GM18907 (cell line): ENCODE results near the gene NR3C1.
"Not testable (repeated sequence)": the region's sequence is repeated elsewhere in the genome, so short reads cannot be mapped to it uniquely, and the experiment has no call there.

ENCODE experiments used
- ATAC-seq: cut with Tn5 transposase; IDR thresholded peaks from one replicate; pipeline ENCODE4 v1.9.1; 2021; ENCODE audit warnings: mild to moderate bottlenecking, moderate library complexity; ENCODE audit not compliant: unreplicated experiment

NR3C1 gene

DNA sequence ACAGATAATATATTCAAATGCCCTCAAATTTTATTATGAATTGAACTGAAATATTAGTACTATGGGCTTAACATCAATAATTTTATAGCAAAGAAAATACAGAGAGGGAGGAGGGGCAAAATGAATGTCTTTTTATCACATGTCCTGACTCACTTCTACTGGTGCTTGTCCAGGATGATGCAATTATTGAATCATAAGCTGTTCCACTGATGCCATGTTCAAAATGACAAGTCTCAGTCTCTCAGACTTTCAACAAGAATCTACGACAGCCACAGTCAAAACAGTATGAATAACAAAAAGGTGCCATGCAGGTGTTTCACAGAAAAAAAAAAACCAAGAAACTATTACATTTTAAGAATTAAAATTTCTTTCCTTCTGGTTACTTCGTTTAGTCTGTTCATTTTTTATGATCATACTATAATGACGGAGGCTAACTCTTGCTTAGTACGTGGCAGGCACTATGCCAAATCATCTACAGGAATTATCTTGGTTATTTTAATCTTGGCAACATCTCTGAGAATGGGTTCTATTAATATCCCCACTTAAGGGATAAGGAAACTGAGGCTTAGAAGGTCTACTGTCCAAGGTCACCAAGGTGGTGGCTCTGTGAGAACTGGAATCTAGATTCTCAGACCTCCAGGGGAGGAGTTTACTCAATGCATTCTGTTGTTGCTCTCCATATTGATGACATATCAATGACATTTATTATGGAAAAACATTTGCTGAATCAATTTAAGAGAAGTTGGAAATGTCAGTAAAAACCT lies 61.5 kb downstream of the NR3C1 start:
- ATAC-seq, result no peak

DNA sequence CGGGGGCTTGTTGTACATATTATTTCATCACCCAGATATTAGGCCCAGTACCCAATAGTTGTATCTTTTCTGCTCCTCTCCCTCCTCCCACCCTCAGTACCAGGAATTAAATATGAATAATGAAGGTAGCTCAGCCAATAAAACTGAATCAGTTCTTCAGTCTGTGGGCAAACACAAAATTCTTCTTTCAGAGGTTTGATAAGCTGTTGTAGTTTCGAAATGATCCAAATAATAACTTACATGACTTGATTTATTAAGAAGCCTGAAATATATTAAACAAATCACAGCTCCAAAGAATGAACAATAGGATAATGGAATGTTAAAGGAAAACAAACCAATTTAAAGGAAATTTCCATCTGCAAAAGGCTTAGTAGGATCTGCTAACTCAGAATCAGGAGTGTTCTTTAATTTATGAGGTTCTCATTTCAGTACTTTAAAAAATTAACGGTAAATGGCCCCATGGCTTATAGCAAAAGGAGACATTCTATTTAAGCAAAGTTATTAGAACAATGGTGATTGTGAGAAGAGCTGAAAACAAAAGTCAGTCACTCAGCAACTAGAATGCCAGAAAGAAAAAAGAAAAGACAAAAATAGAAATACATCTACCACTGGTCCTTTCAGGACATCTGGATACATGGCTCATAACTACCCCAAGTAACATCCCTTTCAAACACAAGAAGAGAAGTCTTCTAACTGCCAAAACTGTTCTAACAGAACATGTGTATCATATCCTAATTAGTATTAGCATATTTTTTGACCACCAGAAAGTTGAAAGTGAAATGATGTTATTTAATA lies 62.4 kb downstream of the NR3C1 start:
- no peak for ATAC-seq

DNA sequence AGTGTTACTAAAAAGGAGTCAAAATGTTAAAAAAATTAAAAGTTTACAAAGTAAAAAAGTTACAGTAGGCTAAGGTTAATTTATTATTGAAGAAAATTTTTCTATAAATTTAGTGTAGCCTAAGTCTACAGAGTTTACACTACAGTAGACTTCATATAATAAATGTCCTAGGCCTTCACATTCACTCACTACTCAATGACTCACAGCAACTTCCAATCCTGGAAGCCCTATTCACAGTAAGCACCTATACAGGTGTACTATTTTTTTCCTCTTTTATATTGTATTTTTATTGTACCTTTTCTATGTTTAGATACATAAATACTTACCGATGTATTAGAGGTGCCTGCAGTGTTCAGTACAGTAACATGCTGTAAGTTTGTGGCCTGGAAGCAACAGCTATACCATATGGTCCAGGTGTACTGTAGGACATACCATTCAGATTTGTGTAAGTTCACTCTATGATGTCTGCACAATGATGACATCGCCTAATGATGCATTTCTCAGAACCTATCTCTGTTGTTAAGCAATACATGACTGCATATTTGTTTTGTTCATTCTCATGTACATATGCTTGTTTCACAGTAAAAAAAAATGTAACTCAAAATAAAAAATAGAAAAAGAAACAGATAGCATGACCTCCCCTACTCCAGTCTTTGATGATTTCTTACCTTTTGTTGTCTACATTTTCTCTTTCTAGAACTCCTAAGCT lies 64.7 kb downstream of the NR3C1 start:
- no peak for ATAC-seq

DNA sequence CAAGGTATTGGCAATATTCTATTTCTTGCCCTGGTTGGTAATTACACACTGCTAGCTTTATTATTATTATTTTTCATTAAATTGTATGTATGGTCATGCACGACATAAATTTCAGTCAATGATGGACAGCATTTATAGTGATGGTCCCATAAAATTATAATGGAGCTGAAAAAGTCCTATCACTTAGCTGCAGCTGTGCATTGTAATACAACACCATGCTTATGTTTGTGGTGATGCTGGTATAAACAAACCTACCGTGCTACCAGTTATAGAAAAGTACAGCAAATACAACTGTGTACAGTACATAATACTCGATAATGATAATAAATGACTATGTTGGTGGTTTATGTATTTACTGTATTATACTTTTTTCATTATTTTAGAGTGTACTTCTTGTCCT lies 65.5 kb downstream of the NR3C1 start:
- ATAC-seq, result no peak

DNA sequence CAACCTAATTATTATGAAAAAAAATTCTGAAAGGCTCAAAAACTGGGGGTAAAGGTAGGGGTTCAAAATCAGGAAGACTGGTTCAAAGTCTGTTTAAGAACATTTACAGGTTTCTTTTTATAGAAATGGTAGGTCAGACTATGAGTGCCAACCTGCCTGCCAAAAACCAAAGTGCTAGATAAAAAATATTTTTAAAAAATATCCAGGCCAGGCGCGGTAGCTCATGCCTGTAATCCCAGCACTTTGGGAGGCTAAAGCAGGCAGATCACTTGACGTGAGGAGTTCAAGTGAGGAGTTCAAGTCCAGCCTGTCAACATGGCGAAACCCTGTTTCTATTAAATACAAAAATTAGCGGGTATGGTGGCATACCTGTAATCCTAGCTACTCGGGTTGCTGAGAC lies 67.0 kb downstream of the NR3C1 start:
- ATAC-seq, result no peak

DNA sequence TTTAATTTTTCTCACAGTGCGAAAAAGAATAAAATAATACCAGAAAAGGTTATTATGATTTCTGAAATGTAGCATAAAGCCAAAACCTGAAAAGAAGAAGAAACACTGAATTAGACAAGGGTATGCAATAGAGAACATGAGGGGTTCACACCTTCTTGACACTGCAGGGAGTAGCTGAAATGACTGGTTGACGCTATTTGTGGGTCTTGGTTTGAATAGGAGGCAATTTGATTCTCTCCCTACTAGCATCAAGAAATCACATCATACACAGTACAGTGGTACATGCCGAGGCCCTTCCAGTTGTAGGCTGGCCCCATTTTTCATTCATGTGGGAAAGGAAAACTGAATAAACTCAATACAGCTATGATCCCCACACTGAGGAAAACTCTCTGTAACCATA lies 68.6 kb downstream of the NR3C1 start:
- no peak for ATAC-seq

DNA sequence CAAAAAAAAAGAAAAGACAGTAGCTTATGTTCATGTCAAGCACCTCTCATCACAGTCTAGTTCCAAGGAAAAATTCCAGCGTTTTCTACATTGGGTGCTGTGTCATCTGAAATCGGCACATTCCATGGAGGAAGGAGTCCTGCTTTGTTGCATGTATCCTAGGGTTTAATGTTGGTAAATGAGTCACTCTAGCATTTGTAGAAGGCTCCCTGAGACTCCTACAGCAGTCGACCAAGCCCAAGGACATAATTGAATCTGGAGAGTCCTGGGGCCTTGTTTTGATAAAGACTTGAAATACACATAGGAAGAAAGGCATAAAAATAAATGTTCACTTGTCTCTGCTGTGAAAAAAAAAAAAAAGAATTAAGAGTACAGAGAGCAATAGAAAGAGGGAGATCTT lies 69.1 kb downstream of the NR3C1 start:
- not testable (repeated sequence) for ATAC-seq

DNA sequence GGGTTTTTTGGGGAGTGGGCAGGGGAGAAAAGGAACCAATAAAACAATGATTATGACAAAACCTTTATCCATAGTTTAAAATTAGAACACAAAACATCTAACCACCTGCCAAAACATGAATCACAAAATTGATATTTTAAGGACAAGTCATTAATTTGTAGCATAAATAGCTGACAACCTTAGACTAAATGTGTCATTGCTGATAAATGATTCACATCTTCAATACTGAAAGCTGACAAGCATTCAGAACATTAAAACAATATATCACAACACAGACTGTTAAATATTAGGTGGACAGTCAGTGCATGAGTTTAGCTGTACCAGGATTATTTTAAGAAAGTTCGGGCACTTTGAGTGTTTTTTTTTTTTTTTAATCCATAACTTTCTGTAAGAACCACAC lies 71.5 kb downstream of the NR3C1 start:
- no peak for ATAC-seq

DNA sequence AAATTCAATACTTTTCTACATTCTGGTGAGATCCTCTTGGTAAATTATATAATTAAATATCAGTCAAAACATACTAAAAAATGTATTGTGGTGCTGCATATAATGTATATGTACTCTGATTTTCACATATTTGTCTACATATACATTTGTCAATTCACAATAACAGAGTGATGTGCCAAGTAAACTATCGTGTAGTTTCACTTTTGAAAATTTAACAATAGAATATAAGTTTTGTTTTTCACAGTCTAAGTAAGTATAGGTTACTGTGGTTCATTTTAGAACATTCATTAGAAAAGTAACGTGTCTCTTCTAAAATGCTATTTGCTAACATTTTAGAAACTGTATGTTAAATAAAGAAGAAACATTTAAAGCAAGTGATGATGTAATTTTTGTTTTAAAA lies 73.6 kb downstream of the NR3C1 start:
- ATAC-seq, result no peak

DNA sequence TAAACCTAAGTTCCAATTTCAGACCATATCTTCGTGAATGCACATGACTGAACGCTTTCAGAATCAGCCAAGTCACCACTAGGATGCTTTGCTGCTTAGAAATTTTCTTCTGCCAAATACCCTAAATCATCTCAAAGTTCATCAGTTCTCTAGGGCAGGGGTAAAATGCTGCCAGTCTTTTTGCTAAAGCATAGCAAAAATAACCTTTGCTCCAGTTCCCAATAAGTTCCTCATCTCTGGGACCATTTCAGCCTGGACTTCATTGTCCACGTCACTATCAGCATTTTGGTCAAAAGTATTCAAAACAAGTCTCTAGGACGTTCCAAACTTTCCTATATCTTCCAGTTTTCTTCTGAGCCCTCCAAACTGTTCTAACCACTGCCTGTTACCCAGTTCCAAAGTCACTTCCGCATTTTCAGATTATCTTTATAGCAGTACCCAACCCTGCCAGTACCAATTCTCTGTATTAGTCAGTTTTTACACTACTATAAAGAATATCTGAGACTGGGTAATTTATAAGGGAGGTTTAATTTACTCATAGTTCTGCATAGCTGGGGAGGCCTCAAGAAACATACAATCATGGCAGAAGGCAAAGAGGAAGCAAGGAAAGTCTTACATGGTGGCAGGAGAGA lies 74.8 kb downstream of the NR3C1 start:
- no peak for ATAC-seq

DNA sequence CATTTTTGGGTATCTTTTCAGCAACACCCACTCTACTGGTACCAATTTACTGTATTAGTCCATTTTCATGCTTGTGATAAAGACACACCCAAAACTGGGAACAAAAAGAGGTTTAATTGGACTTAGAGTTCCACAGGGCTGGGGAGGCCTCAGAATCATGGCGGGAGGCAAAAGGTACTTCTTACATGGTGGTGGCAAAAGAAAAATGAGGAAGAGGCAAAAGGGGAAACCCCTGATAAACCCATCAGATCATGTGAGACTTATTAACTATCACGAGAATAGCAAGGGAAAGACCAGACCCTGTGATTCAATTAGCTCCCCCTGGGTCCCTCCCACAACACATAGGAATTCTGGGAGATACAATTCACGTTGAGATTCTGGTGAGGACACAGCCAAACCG lies 78.4 kb downstream of the NR3C1 start:
- not testable (repeated sequence) for ATAC-seq

DNA sequence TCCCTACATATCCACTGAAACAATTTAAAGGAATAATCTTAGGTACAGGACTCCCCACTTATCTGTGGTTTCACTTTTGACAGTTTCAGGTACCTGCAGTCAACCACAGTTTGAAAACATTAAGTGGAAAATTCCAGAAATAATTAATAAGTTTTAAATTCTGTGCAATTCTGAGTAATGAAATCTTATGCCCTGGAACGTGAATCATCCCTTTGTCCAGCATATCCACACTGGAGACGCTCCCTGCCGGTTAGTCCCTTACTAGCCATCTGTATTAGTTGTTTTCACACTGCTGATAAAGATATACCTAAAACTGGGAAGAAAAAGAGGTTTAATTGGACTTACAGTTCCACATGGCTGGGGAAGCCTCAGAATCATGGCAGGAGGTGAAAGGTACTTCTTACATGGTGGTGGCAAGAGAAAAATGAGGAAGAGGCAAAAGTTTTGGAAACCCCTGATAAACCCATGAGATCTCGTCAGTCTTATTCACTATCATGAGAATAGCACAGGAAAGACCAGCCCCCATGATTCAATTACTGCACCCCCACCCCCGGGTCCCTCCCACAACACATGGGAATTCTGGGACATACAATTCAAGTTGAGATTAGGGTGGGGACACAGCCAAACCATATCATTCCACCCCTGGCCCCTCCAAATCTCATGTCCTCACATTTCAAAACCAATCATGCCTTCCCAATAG lies 80.4 kb downstream of the NR3C1 start:
- not testable (repeated sequence) for ATAC-seq

DNA sequence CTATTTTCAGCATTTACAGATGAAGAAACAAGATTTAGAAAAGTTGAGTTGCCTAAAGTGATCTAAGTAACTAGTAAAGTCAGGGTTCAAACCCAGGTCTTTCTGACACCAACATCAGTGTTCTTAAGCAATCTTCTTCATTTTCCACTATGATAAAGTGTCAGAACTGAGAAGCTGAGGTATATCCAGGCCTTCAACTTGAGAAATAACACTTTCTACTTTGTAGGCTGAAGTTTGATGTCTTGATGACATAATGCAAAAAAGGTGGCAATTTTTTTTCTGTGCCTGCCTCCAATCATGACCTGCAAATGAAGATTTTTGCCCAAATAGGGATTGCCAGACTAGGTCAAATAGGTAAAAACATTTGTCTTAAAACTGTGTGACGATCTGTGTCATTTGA lies 81.3 kb downstream of the NR3C1 start:
- ATAC-seq, result no peak

DNA sequence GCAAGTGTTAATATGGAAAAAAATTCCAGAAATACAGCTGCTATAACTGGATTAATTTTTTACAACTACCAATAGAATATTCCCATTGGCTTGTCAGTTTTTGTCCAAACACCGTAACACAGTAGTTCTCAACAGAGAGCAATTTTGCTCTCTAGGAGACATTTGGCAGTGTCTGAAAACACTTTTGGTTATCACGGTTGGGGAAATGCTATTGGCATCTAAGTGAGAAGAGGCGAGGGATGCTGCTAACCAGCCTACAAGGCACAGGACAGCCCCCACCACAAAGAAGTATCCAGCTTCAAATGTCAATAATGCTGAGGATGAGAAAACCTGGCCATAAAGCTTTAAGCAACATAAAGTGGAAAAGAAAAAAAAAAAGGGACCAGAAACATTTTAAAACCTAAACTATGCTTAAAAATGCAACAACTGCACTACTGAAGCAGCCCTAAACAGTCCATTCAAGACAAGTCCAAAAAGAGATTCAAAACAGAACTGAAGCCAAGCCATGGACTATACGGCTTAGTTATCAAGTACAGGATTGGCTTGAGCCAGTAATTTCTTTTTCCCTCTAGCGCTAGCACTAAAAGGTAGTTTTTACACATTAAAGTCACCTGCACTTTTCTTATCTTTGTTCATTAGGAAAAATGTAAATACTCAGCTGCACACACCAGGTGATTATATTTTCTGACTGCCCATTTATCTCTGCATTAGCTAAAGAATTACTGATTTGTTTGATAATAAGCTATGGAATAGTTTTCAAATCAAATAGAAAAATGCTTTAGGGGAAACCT lies 83.9 kb downstream of the NR3C1 start:
- no peak for ATAC-seq

DNA sequence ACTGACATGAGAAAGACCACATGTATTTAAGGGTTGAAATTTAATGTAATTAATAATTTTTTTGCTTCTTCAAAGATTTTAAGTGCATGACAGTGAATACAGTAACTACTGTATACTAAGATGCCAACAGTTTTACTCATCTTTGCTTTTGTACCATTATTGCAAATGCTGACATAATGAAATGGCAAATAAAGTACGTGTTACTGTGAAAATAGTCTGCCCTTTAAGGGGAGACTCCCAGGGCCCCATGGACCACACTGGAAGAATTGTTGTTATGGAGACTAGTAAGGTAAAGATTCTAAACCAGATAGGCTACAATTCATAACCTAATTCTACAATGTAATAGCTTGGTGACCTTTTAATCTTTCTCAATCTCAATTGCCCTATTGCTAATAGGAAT lies 84.7 kb downstream of the NR3C1 start:
- ATAC-seq, result no peak

DNA sequence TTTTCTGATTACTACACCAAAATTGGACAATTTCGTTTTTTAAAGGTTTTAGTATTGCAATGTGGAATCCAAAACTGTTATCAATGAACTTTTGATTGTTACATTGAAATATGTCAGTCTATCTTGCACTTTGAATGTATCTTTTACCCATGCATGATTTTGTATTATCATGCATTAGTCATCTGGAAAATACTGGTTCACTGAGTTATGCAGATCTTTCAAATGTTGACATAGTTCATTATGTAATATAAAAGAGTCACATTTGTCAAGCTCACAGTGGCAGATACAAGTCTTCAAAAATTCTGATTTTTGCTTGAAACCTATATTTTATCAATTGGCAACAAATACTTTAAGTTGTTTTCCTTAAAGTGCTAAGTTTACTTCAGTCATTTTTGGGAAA lies 85.2 kb downstream of the NR3C1 start:
- no peak for ATAC-seq

DNA sequence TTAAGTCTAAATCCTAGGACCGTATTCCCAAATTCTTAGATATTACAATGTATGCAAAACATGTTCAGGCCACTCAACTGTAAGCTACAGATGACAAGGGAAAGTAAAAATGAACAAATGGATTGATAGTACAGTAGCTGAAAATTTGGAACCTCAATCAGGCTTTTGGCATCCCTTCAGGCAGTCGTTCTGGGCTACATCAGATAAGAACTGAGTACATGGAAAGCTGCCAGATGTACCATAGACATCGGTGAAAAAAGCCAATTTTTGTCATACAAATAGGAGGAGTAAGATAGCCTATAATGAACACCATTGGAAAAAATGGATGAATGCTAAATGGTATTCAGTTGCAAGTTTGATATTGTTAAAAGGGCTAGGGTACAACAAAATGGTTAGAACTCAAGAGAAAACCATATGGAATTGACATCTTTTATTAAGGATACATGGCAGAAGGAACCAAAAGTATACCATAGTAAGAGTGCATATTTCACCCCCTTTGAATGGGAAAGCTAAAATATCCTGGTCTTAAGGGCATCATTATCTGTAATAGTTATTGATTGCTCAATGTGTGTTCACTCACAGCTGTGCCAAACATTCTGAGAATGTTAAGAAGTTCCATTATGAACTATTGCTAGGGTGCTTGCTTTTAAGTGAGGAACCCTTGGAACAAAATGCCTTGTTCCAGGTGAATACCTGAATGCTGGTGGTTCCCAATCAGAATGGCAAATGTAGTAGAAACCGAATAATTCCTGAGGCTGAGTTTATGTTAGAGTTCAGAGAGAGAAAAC lies 86.4 kb downstream of the NR3C1 start:
- ATAC-seq, result no peak

DNA sequence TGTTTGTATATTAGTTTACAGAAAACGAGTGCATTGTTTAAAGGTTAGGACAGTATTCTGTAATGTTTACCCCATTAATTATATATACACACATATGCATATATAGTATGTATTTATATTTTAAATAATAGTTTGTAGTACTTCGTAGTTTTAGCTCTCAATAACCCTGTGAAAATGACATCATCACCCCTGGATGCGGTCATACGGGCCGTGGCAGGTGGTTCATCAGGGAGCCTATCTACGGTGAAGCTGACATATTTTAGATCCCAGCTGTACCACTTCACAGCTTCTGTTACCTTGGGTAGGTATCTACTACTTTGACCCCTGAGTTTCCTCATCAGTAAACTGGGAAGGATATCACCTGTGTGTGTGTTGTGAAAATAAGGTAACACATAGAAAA lies 87.1 kb downstream of the NR3C1 start:
- no peak for ATAC-seq

DNA sequence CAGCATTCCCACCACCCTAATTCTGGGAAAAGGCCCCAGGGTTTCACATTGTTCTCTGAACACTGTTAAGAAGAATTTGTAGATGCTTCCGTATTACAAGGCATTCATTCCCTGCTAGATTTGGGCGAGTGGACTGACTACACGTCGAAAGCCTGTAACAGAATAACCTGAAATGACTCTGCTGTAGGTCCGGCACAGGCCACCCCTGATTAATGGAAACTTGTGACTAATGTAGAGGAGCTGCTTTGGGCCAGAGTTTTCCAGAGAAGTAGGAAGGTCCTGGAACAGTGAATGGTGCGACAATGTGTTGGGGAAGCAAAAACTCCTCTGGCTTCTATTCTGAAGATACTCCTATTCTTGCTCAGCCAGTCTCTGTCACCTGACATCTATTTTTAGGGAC lies 87.6 kb downstream of the NR3C1 start:
- ATAC-seq, result no peak
